DMS153 treated with DMSO at 0.1 percent for 48 hours (cell line): ENCODE measurements around the gene UNC45A.

Source experiments
- DNase-seq: peaks from one replicate; lab custom pipeline; 2025; ENCODE audit not compliant: unreplicated experiment; lab: John Stamatoyannopoulos, UW

UNC45A gene

GRCh38 chr15:90994417-90995311 is 59.6 kb downstream of the UNC45A start, which contains the start of gene PRC1:
PRC1 (minus strand) TSS chr15:90994535; CDS start chr15:90994417, 118 bp downstream.
- DNase-seq = peak; percentile 69

GRCh38 chr15:90998737-90999136 is 63.7 kb downstream of the UNC45A start:
- DNase-seq = no peak

- no peak for DNase-seq
Measured at GRCh38 chr15:91001209-91001608, 66.1 kb downstream of the UNC45A start.
